Measurements from ENCODE around the gene SLC4A11. TPM values are rescaled to one million over a fixed set of nuclear protein-coding genes. Genes with fewer than 3 reads are reported as not detected.

SLC4A11 gene
- polyA plus RNA-seq, 1 donor from 2014 or later = 0.19 TPM

GRCh38 chr20:3233991-3234498, 4.9 kb downstream of the SLC4A11 start:
- Histone ChIP-seq H3K27me3 (ENCODE audit: insufficient read depth, low read depth, low read length) (peaks cover 33% of the 10 kb centered on the region), H3F3A (ENCODE audit: insufficient read depth, low read length, poor library complexity, severe bottlenecking) (no peaks in the 10 kb centered on the region), H3K9ac (ENCODE audit: low read length) (no peak overlapping the region), H3K4me3 (ENCODE audit: low read length) (no peak overlapping the region), H2AFZ (ENCODE audit: low read depth, low read length) (no peak overlapping the region), H3K9me2 (ENCODE audit: insufficient read depth, low read length) (no peaks in the 10 kb centered on the region), H3K4me2 (ENCODE audit: low read length) (no peak overlapping the region), H3K27ac (ENCODE audit: low read length) (no peak overlapping the region), H4K20me1 (ENCODE audit: insufficient read depth) (no peaks in the 10 kb centered on the region), H3K79me2 (replicated peaks; ENCODE audit: insufficient read depth, low read length) (no peaks in the 10 kb centered on the region), H3K36me3 (ENCODE audit: insufficient read depth, low read length) (no peaks in the 10 kb centered on the region), H3K9me3 (ENCODE audit: low read length) (peaks cover 7% of the 10 kb centered on the region)
- TF ChIP-seq TAF1 (IDR thresholded peaks at IDR 0.05; ENCODE audit: low read depth) (no peak), POLR2AphosphoS5 (IDR thresholded peaks at IDR 0.05) (no peak), MXI1 (conservative IDR thresholded peaks at IDR 0.05; ENCODE audit: poor library complexity, severe bottlenecking) (no peak), RAD21 (conservative IDR thresholded peaks at IDR 0.05) (no peak)

- Histone ChIP-seq H3K9me3 (ENCODE audit: low read length) (peaks cover 7% of the 10 kb centered on the region), H3K9me2 (ENCODE audit: insufficient read depth, low read length) (no peaks in the 10 kb centered on the region), H4K20me1 (ENCODE audit: insufficient read depth) (no peaks in the 10 kb centered on the region), H3K79me2 (replicated peaks; ENCODE audit: insufficient read depth, low read length) (no peaks in the 10 kb centered on the region), H3K27ac (ENCODE audit: low read length) (no peak overlapping the region), H3K4me3 (ENCODE audit: low read length) (no peak overlapping the region), H3K9ac (ENCODE audit: low read length) (no peak overlapping the region), H3K4me2 (ENCODE audit: low read length) (no peak overlapping the region), H3K36me3 (ENCODE audit: insufficient read depth, low read length) (no peaks in the 10 kb centered on the region), H2AFZ (ENCODE audit: low read depth, low read length) (no peak overlapping the region), H3F3A (ENCODE audit: insufficient read depth, low read length, poor library complexity, severe bottlenecking) (no peaks in the 10 kb centered on the region), H3K27me3 (ENCODE audit: insufficient read depth, low read depth, low read length) (peaks cover 26% of the 10 kb centered on the region)
- TF ChIP-seq EZH2 (IDR thresholded peaks at IDR 0.05; ENCODE audit: borderline replicate concordance, insufficient read depth, low read length, poor library complexity, severe bottlenecking) (no peak), SMC3 (conservative IDR thresholded peaks at IDR 0.05; ENCODE audit: poor library complexity) (no peak), EP300 (conservative IDR thresholded peaks at IDR 0.05; ENCODE audit: poor library complexity, severe bottlenecking) (no peak), REST (IDR thresholded peaks at IDR 0.05; ENCODE audit: borderline replicate concordance) (no peak), RAD21 (conservative IDR thresholded peaks at IDR 0.05) (no peak), CTCF (IDR thresholded peaks at IDR 0.05; ENCODE audit: poor library complexity, severe bottlenecking) (no peak), MXI1 (conservative IDR thresholded peaks at IDR 0.05; ENCODE audit: poor library complexity, severe bottlenecking) (no peak), POLR2AphosphoS5 (IDR thresholded peaks at IDR 0.05) (no peak), TAF1 (IDR thresholded peaks at IDR 0.05; ENCODE audit: low read depth) (no peak)
Observed at GRCh38 chr20:3233131-3233990, 5.6 kb downstream of the SLC4A11 start.
